ENCODE data around the gene SULT2B1.

- TF ChIP-seq EZH2phosphoT487 (IDR thresholded peaks at IDR 0.05; ENCODE audit: borderline replicate concordance, low read depth, low read length) (no peak), CTCF (conservative IDR thresholded peaks at IDR 0.05; ENCODE audit: low read length) (no peak)
Observed at GRCh38 chr19:48603449-48603848, 51.5 kb downstream of the SULT2B1 start.
